ENCODE results near the gene CLC.
"Not testable (repeated sequence)": the region's sequence is repeated elsewhere in the genome, so short reads cannot be mapped to it uniquely, and the experiment has no call there.

The CLC gene

GRCh38 chr19:39737891-39738290 is at the start of gene CLC:
Gene CLC (minus strand): TSS chr19:39738029. CDS start chr19:39737952, 77 bp downstream.
- no peak for DNase-seq (ENCODE audit: low read depth)

GRCh38 chr19:39780894-39781293 is 43.1 kb upstream of the CLC start:
- DNase-seq (ENCODE audit: low read depth): no peak

GRCh38 chr19:39778763-39779162 is 40.9 kb upstream of the CLC start, which contains the start of gene LEUTX:
Gene LEUTX (plus strand): TSS chr19:39778854. CDS start chr19:39778921, 67 bp downstream.
- no peak for DNase-seq (ENCODE audit: low read depth)

- DNase-seq (ENCODE audit: low read depth): no peak
Measured at GRCh38 chr19:39768786-39769185, 31.0 kb upstream of the CLC start.

GRCh38 chr19:39768334-39768733 is 30.5 kb upstream of the CLC start:
- no peak for DNase-seq (ENCODE audit: low read depth)

GRCh38 chr19:39765091-39766076 is 27.6 kb upstream of the CLC start:
- DNase-seq (ENCODE audit: low read depth): peak; percentile 67

GRCh38 chr19:39761851-39762250 is 24.0 kb upstream of the CLC start:
- DNase-seq (ENCODE audit: low read depth): not testable (repeated sequence)

GRCh38 chr19:39759457-39760184 is 21.8 kb upstream of the CLC start:
- DNase-seq (ENCODE audit: low read depth): no peak

GRCh38 chr19:39754971-39755370 is 17.1 kb upstream of the CLC start:
- no peak for DNase-seq (ENCODE audit: low read depth)

- no peak for DNase-seq (ENCODE audit: low read depth)
Measured at GRCh38 chr19:39754544-39754943, 16.7 kb upstream of the CLC start.

- no peak for DNase-seq (ENCODE audit: low read depth)
Measured at GRCh38 chr19:39752795-39753194, 15.0 kb upstream of the CLC start.

GRCh38 chr19:39752390-39752789 is 14.6 kb upstream of the CLC start:
- DNase-seq (ENCODE audit: low read depth): no peak

GRCh38 chr19:39749981-39750380 is 12.2 kb upstream of the CLC start:
- DNase-seq (ENCODE audit: low read depth): no peak

- no peak for DNase-seq (ENCODE audit: low read depth)
Measured at GRCh38 chr19:39746836-39747529, 9.2 kb upstream of the CLC start.

GRCh38 chr19:39745643-39746042 is 7.8 kb upstream of the CLC start:
- DNase-seq (ENCODE audit: low read depth): no peak

- no peak for DNase-seq (ENCODE audit: low read depth)
Measured at GRCh38 chr19:39740395-39740794, 2.6 kb upstream of the CLC start.

GRCh38 chr19:39738814-39739213 is 985 bp upstream of the CLC start:
- no peak for DNase-seq (ENCODE audit: low read depth)

- no peak for DNase-seq (ENCODE audit: low read depth)
Measured at GRCh38 chr19:39737351-39737750, 478 bp downstream of the CLC start.

GRCh38 chr19:39736088-39736487 is 1.7 kb downstream of the CLC start:
- no peak for DNase-seq (ENCODE audit: low read depth)

- no peak for DNase-seq (ENCODE audit: low read depth)
Measured at GRCh38 chr19:39735688-39736087, 2.1 kb downstream of the CLC start.

GRCh38 chr19:39733841-39734240 is 4.0 kb downstream of the CLC start:
- no peak for DNase-seq (ENCODE audit: low read depth)

- no peak for DNase-seq (ENCODE audit: low read depth)
Measured at GRCh38 chr19:39731685-39732084, 6.1 kb downstream of the CLC start.
